ENCODE measurements around the gene INS.
"Not testable (repeated sequence)": the region's sequence is repeated elsewhere in the genome, so short reads cannot be mapped to it uniquely, and the experiment has no call there.

Gene INS

DNA sequence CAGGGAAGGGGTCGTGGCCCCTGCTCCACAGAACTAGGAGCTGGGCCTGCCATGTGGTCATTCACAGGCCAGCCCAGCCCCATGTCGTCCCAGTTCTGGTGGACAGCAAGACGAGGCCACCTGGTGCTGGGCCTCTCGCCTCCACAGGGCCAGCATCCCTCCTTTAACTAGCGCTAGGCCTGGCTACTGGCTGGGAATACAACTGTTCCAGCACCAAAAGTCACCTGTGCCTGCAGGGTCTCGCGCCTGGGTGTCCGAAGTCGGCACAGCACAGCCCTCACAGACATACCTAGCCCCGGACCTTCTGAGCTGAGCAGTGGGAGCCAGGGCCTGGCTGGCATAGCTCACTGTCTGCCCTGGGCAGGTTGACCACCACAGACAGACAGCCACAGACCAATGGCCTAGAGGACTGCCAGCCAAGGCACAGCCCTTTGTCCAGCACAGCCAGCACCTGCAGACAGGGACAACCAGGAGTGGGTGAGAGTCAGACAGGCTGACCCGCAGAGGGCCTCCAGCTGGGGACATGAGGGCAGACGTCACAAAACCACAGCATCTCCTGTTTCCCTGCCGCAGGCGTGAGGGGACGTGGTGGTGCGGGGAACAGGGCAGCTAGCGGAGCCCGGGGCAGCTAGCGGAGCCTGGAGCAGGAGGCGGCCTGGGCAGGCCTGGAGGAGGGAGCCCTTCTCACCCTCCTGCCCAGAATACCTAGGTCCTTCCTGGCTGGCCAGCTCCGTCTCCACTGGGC is 37.8 kb upstream of the INS start:
- no peak for DNase-seq

DNA sequence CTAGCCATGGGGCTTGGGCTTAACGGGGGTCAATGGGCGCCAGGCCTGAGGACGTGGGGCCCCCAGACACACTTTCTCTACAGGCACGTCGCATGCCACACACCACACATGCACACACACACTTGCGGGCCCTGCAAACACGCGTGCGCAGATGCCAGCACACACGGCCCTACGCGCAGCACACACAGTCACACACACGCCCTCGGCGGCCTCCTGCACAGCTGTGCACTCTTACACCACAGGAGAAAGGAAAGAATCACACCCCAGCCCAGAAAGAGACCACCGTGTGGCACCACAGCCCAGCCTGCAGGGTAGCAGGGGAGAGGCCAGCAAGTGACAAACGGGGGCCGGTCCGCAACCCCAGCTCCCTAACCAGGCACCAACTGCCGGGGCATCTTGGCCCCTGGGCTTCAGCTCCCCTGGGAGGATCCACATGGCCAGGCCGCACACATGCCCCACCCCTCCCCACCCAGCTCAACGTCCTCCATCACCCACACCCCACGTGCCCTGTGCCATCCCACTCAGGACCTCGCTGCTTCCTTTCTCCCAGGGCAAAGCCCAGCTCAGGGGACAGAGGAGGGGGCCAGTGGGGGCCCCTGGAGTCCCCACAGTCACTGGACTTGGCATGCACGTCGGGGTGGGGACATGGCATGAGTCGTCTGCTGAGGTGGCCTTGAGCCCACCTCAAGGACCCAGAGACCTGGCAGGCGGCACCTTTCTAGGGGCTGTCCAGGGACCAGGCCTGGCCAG is 36.9 kb upstream of the INS start:
- no peak for DNase-seq

DNA sequence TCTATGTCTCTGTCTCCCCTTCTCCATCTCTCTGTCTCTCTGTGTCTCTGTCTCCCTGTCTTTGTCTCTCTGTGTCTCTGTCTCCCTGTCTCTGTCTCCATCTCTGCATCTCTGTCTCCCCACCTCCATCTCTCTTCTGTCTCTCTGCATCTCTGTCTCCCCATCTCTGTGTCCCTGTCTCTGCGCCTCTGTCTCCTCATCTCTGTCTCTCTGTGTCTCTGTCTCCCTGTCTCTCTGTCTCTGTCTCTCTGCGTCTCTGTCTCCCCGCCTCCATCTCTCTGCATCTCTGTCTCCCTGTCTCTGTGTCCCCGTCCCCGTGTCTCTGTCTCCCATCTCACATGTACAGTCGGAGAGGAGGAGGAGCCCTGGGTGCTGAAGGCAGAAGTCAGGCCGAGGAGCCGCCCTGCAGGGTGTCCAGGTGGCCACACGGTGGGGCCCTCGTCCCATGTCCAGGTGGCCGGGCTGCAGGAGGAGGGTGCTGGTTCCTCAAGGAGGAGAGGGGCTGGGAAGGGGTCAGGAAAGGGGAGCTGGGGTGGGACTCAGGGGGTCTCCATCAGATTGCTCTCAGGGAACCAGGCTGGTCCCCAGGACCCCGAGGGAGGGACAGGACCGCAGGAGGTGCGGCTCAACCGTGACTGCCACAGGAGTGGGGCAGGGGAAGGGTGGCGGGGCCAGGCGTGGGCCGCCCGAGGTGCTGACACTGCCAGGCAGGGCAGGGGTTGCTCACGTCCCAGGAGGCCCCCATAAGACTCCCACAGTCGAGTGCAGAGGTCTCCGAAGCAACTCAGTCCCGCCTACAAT is 36.2 kb upstream of the INS start:
- DNase-seq, result peak; percentile 87

DNA sequence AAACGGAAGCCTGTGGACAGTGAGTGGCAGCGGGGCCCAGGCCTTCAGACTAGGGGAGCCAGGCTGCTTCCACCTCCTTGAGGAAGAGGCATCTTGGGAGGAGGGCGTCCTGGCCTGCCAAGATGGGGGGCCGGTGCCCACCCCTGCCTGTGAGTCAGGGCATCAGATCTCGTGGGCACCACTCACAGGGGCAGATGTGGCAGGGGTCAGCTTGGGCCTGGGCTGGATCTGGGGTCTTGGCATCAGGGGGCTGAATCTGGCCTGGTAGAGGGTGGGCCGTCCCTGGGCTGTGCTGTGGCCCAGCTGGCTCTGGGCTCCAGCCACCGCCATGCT is 34.7 kb upstream of the INS start:
- no peak for DNase-seq

DNA sequence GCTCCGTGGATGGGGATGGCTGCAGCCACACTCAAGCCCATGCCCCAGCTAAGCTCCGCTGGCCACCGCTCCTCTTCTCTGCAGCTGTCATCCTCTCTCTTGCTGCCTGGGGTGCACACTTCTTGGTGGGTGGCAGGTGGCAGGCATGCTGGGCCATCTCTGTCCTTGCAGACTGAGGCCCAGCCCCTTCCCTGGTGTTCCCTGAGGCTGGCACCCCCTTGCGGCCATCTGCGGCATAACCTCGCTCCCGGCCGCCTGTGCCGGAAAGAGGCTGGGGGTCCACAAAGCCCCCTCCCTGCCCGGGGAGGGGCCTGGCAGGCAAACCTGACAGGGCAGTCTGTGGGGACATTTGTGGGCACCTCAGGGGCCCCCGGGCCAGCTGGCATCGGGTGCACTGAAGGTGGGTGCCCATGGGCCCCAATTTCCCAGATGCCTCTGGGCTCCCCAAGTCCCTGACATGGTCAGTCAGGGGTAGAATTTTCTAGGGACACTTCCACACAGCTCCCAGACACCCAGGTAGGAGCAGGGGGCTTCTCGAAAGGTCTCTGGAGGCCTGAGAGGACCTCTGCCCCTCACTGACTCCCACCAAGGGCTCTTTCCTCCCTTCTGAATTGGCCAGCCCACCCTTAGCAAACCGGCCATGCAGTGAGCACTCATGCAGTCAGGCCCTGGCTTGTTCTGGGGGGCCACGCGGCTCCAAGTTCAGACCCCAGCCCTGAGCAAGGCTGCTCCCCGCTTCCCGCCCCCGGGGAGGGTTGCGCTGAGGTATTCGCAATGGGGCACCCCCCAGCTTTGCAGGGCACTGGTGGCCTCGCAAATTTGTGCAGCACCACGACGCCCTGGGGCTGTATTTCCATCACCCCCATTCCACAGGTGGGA is 34.1 kb upstream of the INS start:
- peak; percentile 80 for DNase-seq

DNA sequence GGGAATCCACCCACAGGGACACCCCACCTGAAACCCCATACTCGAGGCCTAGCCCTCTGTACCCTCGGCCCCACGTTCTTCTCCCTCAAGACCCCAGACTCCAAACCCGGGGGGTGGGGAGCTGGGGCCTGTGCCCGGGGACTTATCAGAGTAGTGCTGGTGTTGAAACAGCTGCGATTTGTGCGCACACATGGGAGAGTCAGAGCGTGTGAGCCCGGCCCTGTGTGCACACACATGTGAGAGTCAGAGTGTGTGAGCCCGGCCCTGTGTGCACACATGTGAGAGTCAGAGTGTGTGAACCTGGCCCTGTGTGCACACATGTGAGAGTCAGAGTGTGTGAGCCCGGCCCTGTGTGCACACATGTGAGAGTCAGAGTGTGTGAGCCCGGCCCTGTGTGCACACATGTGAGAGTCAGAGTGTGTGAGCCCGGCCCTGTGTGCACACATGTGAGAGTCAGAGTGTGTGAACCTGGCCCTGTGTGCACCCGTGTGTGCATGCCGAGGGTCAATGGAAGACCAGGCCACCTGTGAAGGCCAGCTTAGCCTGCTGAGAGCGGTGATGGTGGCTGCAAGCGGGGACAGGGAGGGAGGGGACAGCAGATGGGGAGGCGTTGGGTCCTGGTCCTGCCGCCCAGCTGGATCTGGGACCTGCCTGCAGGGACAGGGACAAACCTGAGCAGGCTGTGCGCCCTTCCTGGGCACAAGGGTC is 33.0 kb upstream of the INS start:
- DNase-seq, result not testable (repeated sequence)

DNA sequence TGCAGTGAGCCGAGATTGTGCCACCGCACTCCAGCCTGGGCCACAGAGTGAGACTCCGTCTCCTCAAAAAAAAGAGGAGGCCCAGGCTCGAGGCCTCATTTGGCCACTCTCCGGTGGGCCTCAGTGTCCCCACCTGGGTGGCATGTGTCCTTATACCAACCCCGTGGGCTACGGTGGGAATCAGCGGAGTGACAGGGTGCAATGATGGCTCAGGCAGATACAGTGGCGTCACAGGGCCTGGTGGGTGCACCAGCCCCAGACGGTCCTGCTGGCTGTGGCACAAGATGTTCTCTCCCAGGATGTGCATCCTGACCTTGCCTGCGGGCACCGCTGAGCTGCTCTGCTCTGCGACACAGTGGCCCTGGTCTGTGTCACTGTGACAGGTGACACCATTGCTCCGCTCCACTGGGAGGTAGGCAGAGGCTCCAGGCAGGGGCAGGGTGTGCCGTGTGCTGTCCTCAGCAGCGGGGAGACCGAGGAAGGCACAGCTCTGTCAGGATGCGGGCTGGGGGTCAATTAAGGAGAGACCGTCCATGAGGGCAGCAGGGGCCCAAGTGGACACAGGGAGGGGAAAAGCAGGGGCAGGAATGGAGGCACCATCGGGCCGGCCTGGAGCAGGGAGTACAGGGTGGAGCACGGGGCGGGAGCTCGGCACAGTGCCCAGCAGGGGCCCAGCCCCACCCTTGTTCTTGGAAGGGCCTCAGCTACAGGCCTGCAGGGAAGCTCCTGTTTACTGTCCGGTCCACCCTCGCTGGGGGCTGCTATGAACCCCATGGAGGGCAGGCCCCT is 32.3 kb upstream of the INS start:
- no peak for DNase-seq

DNA sequence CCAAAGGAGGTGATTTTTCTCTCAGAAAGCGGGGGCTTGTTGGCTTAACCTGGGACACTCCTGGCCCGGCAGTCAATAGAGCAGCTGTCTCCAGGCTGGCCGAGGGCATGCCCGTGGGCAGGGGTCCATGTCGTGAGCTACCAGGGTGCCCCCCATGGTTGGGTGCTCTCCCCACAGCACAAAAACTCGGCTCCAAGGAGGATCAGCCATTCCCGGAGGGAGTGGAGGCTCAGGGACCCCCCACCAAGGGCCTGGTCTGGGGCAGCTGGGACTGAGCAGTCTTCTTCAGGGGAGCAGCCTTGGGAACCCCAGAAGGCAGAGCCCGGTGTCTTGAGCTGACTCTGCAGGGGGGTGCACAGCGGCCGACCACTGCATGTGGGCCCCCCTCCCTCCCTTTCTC is 31.4 kb upstream of the INS start:
- no peak for DNase-seq

DNA sequence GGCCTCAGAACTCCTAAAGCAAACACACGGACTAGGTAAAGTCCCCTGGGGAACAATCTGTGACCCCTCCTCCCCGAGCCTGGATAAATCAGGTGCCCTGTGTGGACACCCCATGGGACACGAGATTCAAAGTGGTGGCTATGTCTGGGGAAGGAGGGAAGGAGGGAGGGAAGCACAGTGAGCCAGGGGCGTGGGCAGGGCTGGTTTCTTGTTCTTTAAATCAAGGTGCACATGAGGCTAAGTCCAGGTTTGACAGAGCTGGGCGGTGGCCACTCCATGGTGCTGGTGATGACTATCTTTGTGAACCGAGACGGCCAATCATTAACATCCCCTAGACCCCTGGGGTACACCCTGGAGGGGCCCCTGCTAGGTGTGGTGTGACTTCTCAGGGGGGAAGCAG is 30.9 kb upstream of the INS start:
- DNase-seq, result no peak

DNA sequence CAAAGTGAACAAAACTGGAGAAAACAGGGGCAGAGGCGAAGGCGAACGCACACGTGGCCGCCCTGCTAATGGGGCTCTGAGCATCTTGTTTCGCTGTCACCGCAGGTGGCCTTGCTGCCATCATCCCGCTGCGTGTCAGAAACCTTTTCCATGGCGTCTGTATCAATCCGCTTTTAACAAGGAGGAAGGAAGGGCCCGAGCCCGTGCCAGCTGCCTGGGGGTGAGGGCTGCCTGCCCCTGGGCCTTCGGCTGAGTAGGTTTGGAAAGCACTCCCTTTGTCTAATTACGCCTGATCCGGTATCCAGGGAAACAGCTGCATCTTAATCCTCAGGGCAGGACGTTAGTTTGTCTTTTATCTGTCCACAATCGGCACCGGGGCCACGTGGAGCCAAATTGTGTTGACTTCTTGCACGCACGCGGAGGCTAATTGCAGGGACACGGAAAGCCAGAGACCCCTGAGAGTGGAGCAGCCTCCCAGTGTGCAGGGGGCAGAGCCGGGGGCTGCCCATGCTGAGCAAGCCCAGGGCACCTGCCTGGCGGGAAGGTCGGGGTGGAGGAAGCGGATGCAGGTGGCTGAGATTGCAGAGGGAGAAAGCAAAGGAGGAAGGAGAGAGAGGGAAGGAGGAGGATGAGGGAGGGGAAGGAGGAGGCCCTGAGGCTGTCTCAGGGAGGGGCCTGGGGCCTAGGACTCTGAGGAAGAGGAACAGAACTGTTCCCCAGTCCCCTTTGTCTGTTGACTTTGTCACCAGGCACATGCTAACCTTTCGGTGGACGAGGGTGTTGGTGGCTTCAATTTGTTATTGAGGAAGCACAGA is 29.9 kb upstream of the INS start:
- peak; percentile 97 for DNase-seq

DNA sequence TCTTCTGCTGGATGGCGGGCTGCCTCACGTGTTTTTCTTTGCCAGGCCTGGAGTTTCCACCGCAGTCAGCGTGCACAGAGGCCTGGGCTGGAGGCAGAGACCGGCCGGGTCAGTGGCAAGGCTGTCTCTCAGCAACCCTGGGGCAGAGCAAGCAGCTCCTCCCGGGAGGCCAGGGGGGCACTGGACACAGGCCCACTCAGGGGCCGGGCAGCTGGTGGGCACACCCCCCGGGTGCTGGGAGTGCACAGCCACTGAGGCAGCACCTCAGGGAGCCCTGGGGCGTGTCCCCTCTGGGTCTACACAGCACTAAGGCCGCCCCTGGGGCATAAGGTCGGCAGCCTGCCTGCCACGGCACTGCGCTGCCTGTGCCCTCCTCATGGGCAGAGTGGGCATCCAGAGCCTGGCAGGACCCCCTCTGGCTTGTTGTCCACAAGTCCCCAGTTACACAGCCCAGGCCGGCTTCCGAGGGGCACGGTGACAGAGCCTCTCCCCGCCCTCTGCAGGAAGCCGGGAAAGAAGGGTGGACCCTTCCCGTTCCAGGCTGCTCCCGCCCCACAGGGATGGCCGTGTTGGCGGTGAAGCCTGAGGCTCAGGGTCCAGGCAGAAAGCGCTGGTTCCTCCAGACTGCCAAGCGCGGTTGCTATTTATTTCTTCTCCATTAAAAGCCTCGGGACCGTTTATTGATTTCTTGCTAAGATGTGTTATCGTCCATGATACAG is 29.1 kb upstream of the INS start:
- DNase-seq, result no peak

DNA sequence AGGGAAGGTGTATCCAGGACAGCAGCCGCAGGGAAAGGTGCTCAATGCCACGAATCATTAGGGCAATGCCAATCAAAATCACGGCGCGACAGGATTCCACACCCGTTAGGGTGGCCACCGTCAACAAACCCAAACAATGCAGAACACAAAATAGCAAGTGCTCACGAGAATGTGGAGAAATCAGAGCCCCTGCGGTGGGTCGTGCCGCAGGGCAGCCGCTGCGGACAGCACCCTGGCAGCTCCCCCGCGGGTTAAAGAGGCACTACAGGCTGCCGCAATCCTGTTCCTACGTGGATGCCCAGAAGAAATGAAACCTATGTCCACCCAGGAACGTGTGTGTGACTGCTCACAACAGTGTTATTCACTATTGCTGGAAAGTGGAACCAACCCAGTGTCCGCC is 27.7 kb upstream of the INS start:
- DNase-seq, result no peak

DNA sequence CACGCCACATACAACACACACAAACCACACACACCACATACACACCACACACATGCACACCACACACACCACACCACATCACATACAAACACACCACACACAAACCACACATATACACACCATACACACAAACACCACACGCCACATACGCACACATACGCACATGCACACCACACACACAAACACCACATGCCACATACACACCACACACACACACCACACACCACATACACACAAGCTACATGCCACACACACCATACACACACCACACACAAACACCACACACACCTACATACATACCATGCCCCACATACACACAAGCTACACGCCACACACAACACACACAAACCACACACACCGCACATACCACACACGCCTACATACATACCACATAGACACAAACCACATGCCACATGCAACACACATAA is 26.3 kb upstream of the INS start:
- no peak for DNase-seq

DNA sequence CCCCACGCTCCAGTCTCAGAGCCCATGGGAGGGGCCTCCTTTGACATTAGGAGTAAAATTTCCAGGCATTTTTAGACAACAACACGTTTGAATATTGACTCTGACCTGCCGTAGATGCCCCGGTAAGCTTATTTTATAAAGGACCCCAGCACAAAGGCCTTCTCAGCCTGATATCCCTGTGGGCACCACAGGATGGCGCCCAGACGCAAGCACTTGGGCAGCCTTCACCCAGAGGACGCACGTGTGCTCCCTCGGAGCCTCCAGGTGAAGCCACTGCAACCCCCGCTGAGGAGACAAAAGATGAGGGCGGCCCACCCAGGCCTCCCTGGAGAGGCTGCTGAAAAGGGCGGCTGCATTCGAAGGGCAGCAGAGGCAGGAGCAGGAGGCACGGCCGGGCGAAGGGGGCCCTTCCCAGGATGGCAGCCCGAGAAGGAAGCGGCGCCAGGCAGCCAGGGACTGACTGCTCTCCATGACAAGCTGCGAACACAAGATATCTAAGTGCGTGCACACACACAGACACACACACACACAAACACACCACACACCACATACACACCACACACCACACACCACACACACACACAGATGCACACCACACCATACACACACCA is 25.8 kb upstream of the INS start:
- peak; percentile 91 for DNase-seq

DNA sequence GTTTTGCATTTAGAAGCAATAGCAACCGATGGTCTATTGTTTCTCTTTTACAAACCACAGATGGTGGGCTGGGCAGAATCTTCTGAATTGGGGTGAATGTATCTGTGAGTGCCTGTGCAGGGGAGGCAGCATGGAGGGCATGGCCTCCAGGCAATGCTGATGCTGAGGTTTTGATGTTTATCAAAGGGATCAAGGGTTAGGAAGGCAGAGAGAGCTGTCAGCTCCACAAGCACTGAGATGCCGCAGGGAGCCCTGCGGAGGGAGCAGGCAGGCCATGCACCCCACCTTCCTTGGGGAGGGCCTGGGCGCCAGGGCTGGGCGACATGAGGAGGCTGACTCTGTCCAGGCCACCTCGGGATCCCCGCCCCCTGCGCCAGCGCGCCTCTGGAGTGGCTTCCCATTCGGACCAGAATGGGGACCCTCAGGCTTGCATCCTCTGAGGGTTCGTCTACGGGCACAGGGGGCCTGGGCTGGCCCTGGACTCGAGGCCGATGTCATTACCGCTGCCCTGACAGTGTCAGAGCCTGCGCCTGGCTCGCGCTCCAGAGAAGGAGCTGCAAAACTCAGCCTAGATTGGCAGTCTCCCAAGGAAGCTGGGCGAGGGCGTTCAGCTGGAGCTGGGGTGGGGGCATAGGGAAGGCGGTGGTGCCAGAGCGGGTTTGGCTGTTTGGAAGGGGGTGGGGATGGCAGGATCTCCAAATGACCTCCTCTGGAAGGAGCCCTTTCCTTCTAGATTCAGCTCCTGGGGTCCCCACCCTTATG is 24.5 kb upstream of the INS start:
- peak; percentile 75 for DNase-seq

DNA sequence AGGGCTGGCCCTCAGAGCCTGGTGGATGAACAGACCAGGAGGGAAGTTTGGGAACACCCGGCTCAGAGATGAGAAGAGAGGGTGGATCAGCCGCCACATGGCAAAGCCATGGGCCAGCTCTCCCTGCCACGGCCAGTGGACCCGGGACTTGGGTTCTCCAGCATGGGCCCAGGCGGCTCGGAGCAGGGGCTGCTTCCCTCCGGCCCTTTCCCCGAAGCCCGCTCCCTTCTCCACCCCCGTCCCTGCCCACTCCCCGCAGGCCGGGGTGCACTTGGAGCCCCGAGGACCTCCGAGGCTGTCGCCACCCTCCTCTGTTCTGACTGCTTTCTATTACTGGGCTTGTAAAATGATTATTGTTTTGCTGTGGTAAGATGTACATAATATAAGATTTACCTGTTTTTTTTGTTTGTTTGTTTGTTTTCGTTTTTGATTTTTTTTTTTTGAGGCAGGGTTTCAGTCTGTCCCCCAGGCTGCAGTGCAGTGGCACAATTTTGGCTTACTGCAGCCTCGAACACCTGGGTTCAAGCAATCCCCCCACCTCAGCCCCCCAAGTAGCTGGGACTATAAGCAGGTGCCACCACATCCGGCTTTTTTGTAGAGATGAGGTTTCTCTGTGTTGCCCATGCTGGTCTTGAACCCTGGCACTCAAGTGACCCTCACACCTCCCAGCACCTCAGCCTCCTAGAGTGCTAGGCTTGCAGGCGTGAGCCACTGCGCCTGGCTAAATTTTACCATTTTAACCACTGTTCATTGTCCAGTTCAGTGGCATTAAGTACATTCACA is 21.9 kb upstream of the INS start:
- no peak for DNase-seq

DNA sequence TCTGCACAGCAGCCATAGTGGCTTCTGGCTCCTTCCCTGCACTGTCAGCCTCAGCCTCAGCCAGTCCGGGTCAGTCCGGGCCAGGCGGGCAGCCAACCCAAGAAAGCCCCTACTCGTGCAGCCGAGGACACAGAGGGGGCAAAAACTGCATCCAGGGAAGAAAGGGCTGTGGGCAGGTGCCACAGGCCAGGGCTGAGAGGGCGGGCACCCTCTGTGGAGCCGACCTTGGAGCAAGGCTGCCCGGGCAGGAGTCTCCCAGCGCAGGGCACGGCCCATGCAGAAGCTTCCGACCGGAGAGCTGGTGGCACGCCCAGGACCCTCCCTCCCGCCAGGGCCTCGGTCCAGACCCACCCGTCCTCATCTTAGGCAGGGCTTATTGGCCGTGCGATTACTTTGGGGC is 21.1 kb upstream of the INS start:
- no peak for DNase-seq

All from COR-L47 (cell line).